HG02759 (cell line): Measurements from ENCODE around the gene ESR2.
"Not testable (repeated sequence)": the region's sequence is repeated elsewhere in the genome, so short reads cannot be mapped to it uniquely, and the experiment has no call there.

ENCODE experiments used
- ATAC-seq: cut with Tn5 transposase; IDR thresholded peaks from one replicate; pipeline ENCODE4 v1.9.1; 2021; ENCODE audit warnings: mild to moderate bottlenecking, moderate library complexity; ENCODE audit not compliant: unreplicated experiment

Gene ESR2

GRCh38 chr14:64201296-64201695, 92.9 kb downstream of the ESR2 start:
- no peak for ATAC-seq

DNA sequence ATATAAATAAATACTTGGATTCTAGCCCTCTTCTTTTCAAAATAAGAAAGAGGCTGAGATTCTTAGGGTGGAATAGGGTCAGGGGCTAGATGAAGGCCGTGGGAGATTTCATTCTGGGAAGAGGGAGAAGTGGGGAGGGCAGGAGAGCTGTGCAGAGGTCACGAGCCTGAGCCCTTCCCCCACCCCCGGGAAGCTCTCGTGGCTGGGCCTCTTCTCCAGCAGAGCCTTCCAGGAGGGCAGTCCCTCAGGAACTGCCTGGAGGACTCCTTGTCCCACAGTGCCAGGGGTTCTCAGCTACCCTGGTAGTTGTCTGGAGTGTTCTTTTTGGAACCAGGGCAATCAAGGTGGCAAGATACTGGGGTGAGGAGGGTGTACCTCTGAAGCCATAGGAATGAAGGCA, 94.0 kb downstream of the ESR2 start:
- ATAC-seq = no peak

DNA sequence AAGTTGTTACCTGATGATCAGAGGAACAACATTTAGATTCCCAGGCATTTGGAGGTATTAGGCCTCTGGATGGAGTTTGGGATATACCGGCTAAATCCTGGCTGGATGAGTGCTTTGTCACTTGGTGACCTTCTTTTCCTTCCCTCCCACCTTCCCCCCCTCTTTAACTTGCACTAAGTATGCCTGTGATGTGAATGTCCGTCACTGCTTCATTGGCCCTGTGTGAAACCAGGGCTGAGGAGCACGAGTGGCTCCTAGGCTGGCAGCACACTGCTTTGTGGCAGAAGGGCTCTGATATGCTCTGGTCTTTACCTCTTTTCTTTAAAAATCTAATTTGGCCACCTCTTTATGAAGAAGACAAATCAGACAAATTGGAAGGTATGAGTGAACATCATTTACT, 95.7 kb downstream of the ESR2 start:
- no peak for ATAC-seq

DNA sequence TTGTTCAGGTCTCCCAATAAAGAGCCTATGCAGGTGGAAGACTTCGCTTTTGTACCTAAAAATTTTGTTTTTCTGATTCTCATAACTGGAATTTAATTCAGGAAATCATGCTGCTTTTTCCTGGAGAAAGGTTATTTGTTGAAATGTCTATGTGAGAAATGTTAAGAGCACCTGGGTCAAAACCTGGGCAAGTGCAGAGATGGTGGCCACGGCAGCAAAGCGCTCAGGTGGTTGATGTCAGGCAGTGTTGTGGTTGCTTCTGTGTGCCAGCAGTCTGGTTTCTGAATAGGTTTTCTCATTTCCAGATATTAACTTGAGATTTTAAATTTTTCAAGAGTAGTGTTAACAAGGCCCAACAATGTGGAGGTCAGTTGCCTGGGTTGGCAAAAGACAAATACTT, 96.2 kb downstream of the ESR2 start:
- no peak for ATAC-seq

- ATAC-seq = peak; percentile 73
Measured at GRCh38 chr14:64196814-64197411, 97.3 kb downstream of the ESR2 start.

- ATAC-seq = no peak
Measured at GRCh38 chr14:64196056-64196455, 98.1 kb downstream of the ESR2 start.

- ATAC-seq = peak; percentile 62
Measured at GRCh38 chr14:64195199-64195598, 99.0 kb downstream of the ESR2 start.

GRCh38 chr14:64194404-64194803, 99.8 kb downstream of the ESR2 start:
- ATAC-seq = no peak

DNA sequence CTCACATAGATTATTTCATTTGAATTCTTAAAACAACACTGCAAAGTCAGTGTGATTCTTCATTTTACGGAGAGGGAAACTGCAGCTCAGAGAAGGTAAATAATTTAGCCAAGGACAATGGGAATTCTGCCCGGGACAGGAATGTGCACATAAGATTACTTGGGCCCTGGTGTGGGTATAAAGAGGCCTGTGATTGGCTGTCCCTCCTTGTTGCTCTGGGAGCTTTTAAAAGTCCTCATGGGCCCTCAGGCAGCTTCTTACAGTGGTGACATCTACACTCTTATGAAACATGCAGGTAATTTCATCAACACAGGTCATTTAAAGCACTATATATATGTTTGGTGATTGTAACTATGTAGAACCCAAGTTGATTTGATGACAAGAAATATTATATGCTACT, 100.3 kb downstream of the ESR2 start:
- no peak for ATAC-seq

GRCh38 chr14:64191756-64192155, 102.4 kb downstream of the ESR2 start:
- no peak for ATAC-seq

GRCh38 chr14:64190974-64191502, 103.1 kb downstream of the ESR2 start:
- no peak for ATAC-seq

GRCh38 chr14:64187331-64187730, 106.8 kb downstream of the ESR2 start:
- no peak for ATAC-seq

- ATAC-seq = no peak
Measured at GRCh38 chr14:64186231-64187129, 107.7 kb downstream of the ESR2 start.

DNA sequence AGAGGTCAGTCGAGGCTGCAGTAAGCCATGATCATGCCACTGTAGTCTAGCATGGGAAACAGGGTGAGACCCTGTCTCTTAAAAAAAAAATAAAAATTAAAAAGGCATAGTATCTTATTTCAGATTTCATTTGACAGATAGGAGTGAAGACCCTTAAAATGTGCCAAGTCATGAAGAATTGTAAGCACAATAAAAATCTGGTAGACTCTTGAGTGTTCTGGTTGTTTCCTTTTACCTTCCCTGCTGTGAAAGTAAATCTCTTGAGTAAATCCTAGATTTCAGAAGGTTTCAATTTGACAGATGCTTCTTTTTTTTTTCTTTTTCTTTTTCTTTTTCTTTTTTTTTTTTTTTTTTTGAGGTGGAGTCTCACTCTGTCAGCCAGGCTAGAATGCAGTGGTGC, 109.0 kb downstream of the ESR2 start:
- no peak for ATAC-seq

GRCh38 chr14:64184103-64184729, 110.0 kb downstream of the ESR2 start:
- ATAC-seq = no peak

- ATAC-seq = not testable (repeated sequence)
Measured at GRCh38 chr14:64182908-64183307, 111.3 kb downstream of the ESR2 start.

DNA sequence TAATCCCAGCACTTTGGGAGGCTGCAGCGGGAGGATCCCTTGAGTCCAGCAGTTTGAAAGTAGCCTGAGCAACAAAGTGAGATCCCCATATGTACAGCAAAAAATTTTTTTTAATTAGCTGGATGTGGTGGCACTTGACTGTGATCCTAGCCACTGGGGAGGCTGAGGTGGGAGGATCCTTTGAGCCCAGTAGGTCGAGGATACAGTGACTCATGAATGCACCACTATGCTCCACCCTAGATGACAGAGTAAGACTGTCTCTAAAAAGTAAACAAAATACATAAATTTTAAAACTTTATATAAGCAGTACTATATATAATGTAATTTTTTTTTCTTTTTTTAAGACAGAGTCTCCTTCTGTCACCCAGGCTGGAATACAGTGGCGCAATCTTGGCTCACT, 115.4 kb downstream of the ESR2 start:
- ATAC-seq = no peak

DNA sequence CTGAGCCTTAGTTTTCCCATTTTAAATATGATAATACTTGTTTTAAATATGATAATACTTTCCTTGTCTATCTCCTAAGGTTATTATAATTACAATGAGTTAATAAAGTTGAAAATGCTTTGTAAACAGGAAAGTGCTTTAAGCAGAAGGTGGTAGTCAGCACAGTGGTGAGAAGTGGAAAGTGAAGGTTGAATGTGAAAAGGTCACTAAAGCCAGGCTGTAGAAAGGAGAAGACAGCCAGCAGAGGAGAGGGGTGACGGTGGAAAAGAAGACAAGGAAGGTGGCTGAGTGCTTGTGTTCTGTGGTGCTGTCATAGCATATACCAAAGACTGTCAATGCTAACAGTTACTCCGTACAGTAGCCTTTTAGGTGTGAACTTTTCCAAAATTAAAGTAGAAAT, 117.8 kb downstream of the ESR2 start:
- no peak for ATAC-seq

DNA sequence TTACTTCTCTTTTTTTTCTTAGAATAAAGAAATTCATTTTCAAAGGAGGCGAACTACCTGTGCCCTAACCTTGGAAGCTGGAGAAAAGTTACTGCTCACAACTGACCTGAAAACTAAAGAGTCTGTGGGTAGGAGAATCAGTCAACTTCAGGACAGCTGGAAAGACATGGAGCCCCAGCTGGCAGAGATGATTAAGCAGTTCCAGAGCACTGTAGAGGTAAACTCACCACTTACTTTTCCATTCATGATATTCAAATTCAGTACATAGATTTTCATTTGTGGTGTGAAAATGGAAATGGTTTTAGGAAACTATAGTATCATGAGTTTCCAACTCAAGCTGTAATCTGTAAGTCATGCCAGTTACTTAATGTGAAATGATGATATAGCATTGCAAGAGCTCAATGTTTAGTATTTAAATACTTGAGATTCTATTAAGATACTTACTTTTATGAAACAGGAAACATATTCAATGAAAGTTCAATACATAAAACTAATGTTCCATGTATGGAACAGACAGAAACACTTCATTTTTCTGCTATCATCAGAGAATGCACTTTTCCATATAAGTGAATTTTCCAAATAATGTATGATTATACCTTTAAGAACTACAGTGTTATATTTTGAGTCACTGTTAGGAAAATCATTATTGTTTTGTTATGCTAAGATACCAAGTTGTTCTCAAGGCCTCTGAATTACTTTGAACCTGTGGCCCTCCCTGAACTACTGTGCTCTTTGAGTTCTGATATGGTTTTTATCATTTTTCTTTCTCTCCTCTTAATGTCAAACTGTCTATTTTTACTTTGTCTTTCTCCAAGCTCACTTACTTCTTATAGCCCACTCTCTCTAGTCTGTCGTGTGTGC, 119.0 kb downstream of the ESR2 start:
- ATAC-seq = no peak

GRCh38 chr14:64170181-64170580, 124.0 kb downstream of the ESR2 start:
- no peak for ATAC-seq

- no peak for ATAC-seq
Measured at GRCh38 chr14:64159588-64159987, 134.6 kb downstream of the ESR2 start.
